H1 (cell line): Measurements from ENCODE around the gene SPSB3. TPM values are rescaled to one million over a fixed set of nuclear protein-coding genes. Genes with fewer than 3 reads are reported as not detected.
A peak's percentile ranks its signal among the peaks of the same experiment; 100 is the strongest.

Experiments used
- CTCF ChIP-seq, 3 experiments: IDR thresholded peaks; 1 replicate in 2 of 3; 2 replicates in 1 of 3; pipeline versions ENCODE4 v1.5.1 to v1.6.1; 2011; ENCODE audit warnings: low read length in 3 of 3, mild to moderate bottlenecking in 3 of 3, inconsistent platforms in 2 of 3, low read depth in 1 of 3, moderate library complexity in 1 of 3; ENCODE audit not compliant: insufficient read depth in 1 of 3; ENCODE audit errors: control extremely low read depth in 1 of 3
- HDAC2 ChIP-seq, 2 experiments: fragments of 300-600 bp in 1 of 2; sonication (generic) in 1 of 2; IDR thresholded peaks; 2 replicates each; pipeline ENCODE4 v1.6.1; 2011 to 2012; ENCODE audit warnings: low read depth in 2 of 2, low read length in 2 of 2, mild to moderate bottlenecking in 2 of 2, moderate library complexity in 2 of 2, borderline replicate concordance in 1 of 2, inconsistent platforms in 1 of 2
- KDM5A ChIP-seq: fragments of 200-600 bp; IDR thresholded peaks from 2 replicates; pipeline ENCODE4 v1.7.1; 2012; ENCODE audit warnings: mild to moderate bottlenecking, low read length, inconsistent platforms, mixed read lengths
- NRF1 ChIP-seq: IDR thresholded peaks from 2 replicates; pipeline ENCODE4 v1.6.1; 2011; ENCODE audit warnings: mild to moderate bottlenecking, low read depth, low read length, improper control_type of control experiment
- RNF2 ChIP-seq: fragments of 200-900, 300-1000 bp; sonication (generic); IDR thresholded peaks from 2 replicates; pipeline ENCODE4 v1.7.1; 2016; ENCODE audit warnings: borderline replicate concordance, low read depth, mild to moderate bottlenecking, antibody characterized with exemption, low read length; ENCODE audit not compliant: poor library complexity, severe bottlenecking; ENCODE audit errors: missing control alignments
- polyA plus RNA-seq, 7 experiments: library from polyadenylated mRNA; depleted of rRNA in 3 of 7; stranded (reverse) in 5 of 7; unstranded in 2 of 7; fragments of >200 nt in 5 of 7; fragments of 200-250 nt in 2 of 7; gene quantifications; 1 replicate in 5 of 7; 2 replicates in 1 of 7; 4 replicates in 1 of 7; pipeline versions ENCODE4 v1.2.1 to v1.2.3, GENCODE V29; 2011 to 2013; ENCODE audit warnings: missing spikeins in 2 of 7, mixed read lengths in 2 of 7
- total RNA-seq: library from RNA; stranded (reverse); fragmentation: NEBNext Ultra II Directional; extraction: Animal tissue kit (Norgen Biotek cat#: 25700); gene quantifications from 2 replicates; pipeline ENCODE4 v1.2.1, GENCODE V29; 2021

Gene SPSB3
- total and polyA plus RNA-seq, 2 of the 8 experiments (the other 6 are each of a cell fraction or from before 2014, with no cell fraction given): 22.5 to 37.8 TPM

GRCh38 chr16:1786242-1787055 lies 4.1 kb upstream of the SPSB3 start (continued):
- TF ChIP-seq CTCF (IDR thresholded peaks at IDR 0.05; ENCODE audit: control extremely low read depth in 1 of 3, insufficient read depth in 1 of 3, low read depth in 1 of 3, low read length in 3 of 3) (peak; percentile 9 to 62 (median 36); a peak in 3 of 4 replicates), HDAC2 (IDR thresholded peaks at IDR 0.05; ENCODE audit: borderline replicate concordance in 1 of 2, low read depth in 2 of 2, low read length in 2 of 2) (no peak), NRF1 (no peak), KDM5A (no peak), RNF2 (no peak)
